Trophoblast cell (in vitro differentiated cells and primary cell): Measurements from ENCODE around the gene S100A13.

ENCODE experiments used
- DNase-seq, 2 donors: peaks; one replicate each; pipeline ENCODE4 v3.0.0-alpha.2; 2016
- H2AFZ ChIP-seq: 2 replicates; pipeline ENCODE4 v1.6.1; 2013; ENCODE audit warnings: low read length, moderate library complexity, mild to moderate bottlenecking; ENCODE audit not compliant: insufficient read depth, poor library complexity
- H2AK5ac ChIP-seq: 2 replicates; pipeline ENCODE4 v1.6.1; 2013; ENCODE audit warnings: mild to moderate bottlenecking, low read length
- H2BK120ac ChIP-seq: 2 replicates; pipeline ENCODE4 v1.6.1; 2013; ENCODE audit warnings: low read length, mild to moderate bottlenecking, moderate library complexity; ENCODE audit not compliant: insufficient read depth, poor library complexity
- H2BK12ac ChIP-seq: 2 replicates; pipeline ENCODE4 v1.6.1; 2013; ENCODE audit warnings: mild to moderate bottlenecking, low read length, moderate library complexity
- H2BK5ac ChIP-seq: 2 replicates; pipeline ENCODE4 v1.6.1; 2013; ENCODE audit warnings: low read length, low read depth, moderate library complexity, mild to moderate bottlenecking; ENCODE audit not compliant: poor library complexity
- H3K14ac ChIP-seq: 2 replicates; pipeline ENCODE4 v1.6.1; 2013; ENCODE audit warnings: mild to moderate bottlenecking, low read length
- H3K18ac ChIP-seq: 2 replicates; pipeline ENCODE4 v1.6.1; 2013; ENCODE audit warnings: mild to moderate bottlenecking, low read length
- H3K23ac ChIP-seq: 2 replicates; pipeline ENCODE4 v1.6.1; 2013; ENCODE audit warnings: low read length
- H3K27ac ChIP-seq: 2 replicates; pipeline ENCODE4 v1.5.1; 2013; ENCODE audit warnings: low read depth, mild to moderate bottlenecking, inconsistent platforms, low read length, moderate library complexity
- H3K27me3 ChIP-seq: 2 replicates; pipeline ENCODE4 v1.6.1; 2013; ENCODE audit warnings: inconsistent platforms, mild to moderate bottlenecking, low read length, moderate library complexity; ENCODE audit not compliant: insufficient read depth
- H3K36me3 ChIP-seq, 2 experiments: 1 replicate in 1 of 2; 2 replicates in 1 of 2; pipeline ENCODE4 v1.6.1; 2013; ENCODE audit warnings: low read length in 2 of 2, mild to moderate bottlenecking in 2 of 2, moderate library complexity in 1 of 2; ENCODE audit not compliant: insufficient read depth in 2 of 2, control insufficient read depth in 1 of 2
- H3K4ac ChIP-seq: 2 replicates; pipeline ENCODE4 v1.6.1; 2013; ENCODE audit warnings: low read depth, mild to moderate bottlenecking, low read length, moderate library complexity
- H3K4me1 ChIP-seq, 2 experiments: 1 replicate in 1 of 2; 2 replicates in 1 of 2; pipeline ENCODE4 v1.6.1; 2013; ENCODE audit warnings: low read length in 2 of 2, mild to moderate bottlenecking in 2 of 2, moderate library complexity in 1 of 2; ENCODE audit not compliant: insufficient read depth in 2 of 2, control insufficient read depth in 1 of 2
- H3K4me2 ChIP-seq: 2 replicates; pipeline ENCODE4 v1.6.1; 2013; ENCODE audit warnings: inconsistent platforms, mild to moderate bottlenecking, low read length, moderate library complexity
- H3K4me3 ChIP-seq: 2 replicates; pipeline ENCODE4 v1.5.1; 2013; ENCODE audit warnings: mild to moderate bottlenecking, low read depth, low read length, inconsistent platforms
- H3K79me1 ChIP-seq: one replicate; pipeline ENCODE4 v1.6.1; 2013; ENCODE audit warnings: low read length
- H3K79me2 ChIP-seq: 2 replicates; pipeline ENCODE4 v1.6.1; 2013; ENCODE audit warnings: low read length, mild to moderate bottlenecking; ENCODE audit not compliant: control insufficient read depth, insufficient read depth, poor library complexity
- H3K9ac ChIP-seq: 2 replicates; pipeline ENCODE4 v1.6.1; 2013; ENCODE audit warnings: mild to moderate bottlenecking, low read length
- H3K9me3 ChIP-seq: 2 replicates; pipeline ENCODE4 v1.6.1; 2013; ENCODE audit warnings: low read depth, mild to moderate bottlenecking, control low read depth, inconsistent platforms, low read length; ENCODE audit not compliant: insufficient read depth
- H4K12ac ChIP-seq: 2 replicates; pipeline ENCODE4 v1.6.1; 2013; ENCODE audit warnings: low read depth, mild to moderate bottlenecking, low read length, moderate library complexity
- H4K8ac ChIP-seq: 2 replicates; pipeline ENCODE4 v1.6.1; 2013; ENCODE audit warnings: low read depth, mild to moderate bottlenecking, low read length, moderate library complexity
- H4K91ac ChIP-seq: one replicate; pipeline ENCODE4 v1.6.1; 2013; ENCODE audit warnings: low read depth, mild to moderate bottlenecking, low read length, moderate library complexity
- WGBS: extraction: QIAGEN DNeasy Blood & Tissue Kit; methylation state at CpG from one replicate; pipeline ENCODE4 v1.1.7; 2013; ENCODE audit warnings: missing lambda C conversion rate; ENCODE audit not compliant: insufficient read length, insufficient coverage; ENCODE audit errors: extremely low coverage; 5-methylcytosine and 5-hydroxymethylcytosine counted together

S100A13 gene

GRCh38 chr1:153638261-153638660 is 11.0 kb upstream of the S100A13 start:
- Histone ChIP-seq H3K14ac (no peak overlapping the region), H3K9ac (no peak overlapping the region)

GRCh38 chr1:153636312-153636711 is 9.0 kb upstream of the S100A13 start:
- H3K9ac ChIP-seq: no peak overlapping the region
- no peak overlapping the region for H2BK120ac ChIP-seq
- H3K14ac ChIP-seq: no peak overlapping the region
- H3K9me3 ChIP-seq: peaks cover 4% of the 10 kb centered on the region
- H2AFZ ChIP-seq: no peak overlapping the region
- peaks cover 4% of the 10 kb centered on the region for H3K79me1 ChIP-seq
- no peak overlapping the region for H3K4me3 ChIP-seq
- H4K12ac ChIP-seq: no peak overlapping the region
- DNase-seq: no peak
- no peak overlapping the region for H2BK5ac ChIP-seq
- no peak overlapping the region for H4K8ac ChIP-seq
- no peak overlapping the region for H3K4me2 ChIP-seq
- H2AK5ac ChIP-seq: no peak overlapping the region
- H4K91ac ChIP-seq: no peak overlapping the region
- no peak overlapping the region for H3K27ac ChIP-seq
- H3K4ac ChIP-seq: peak overlapping the region; percentile 81
- no peak overlapping the region for H3K23ac ChIP-seq
- no peaks in the 10 kb centered on the region for H3K27me3 ChIP-seq
- H3K4me1 ChIP-seq: peaks cover 3 to 5% of the 10 kb centered on the region in 2 experiments
- peaks cover 37 to 45% of the 10 kb centered on the region in 2 experiments for H3K36me3 ChIP-seq
- no CpG with 5 or more reads among the region's 9 CpGs for WGBS
- peaks cover 12% of the 10 kb centered on the region for H3K79me2 ChIP-seq
- H2BK12ac ChIP-seq: no peak overlapping the region
- no peak overlapping the region for H3K18ac ChIP-seq

More at GRCh38 chr1:153638261-153638660, 11.0 kb upstream of the S100A13 start:
- H2AK5ac ChIP-seq: no peak overlapping the region
- H4K8ac ChIP-seq: no peak overlapping the region
- H3K27ac ChIP-seq: no peak overlapping the region
- no peak overlapping the region for H4K91ac ChIP-seq
- H3K79me1 ChIP-seq: peaks cover 4% of the 10 kb centered on the region
- H3K4me2 ChIP-seq: no peak overlapping the region
- peaks cover 4% of the 10 kb centered on the region for H3K9me3 ChIP-seq
- no peak overlapping the region for H2BK12ac ChIP-seq
- peaks cover 3 to 5% of the 10 kb centered on the region in 2 experiments for H3K4me1 ChIP-seq
- H4K12ac ChIP-seq: no peak overlapping the region
- H3K4ac ChIP-seq: no peak overlapping the region
- H2AFZ ChIP-seq: no peak overlapping the region
- DNase-seq: no peak
- no peak overlapping the region for H3K18ac ChIP-seq
- no CpG with 5 or more reads among the region's 6 CpGs for WGBS
- no peak overlapping the region for H2BK5ac ChIP-seq
- no peak overlapping the region for H2BK120ac ChIP-seq
- no peak overlapping the region for H3K23ac ChIP-seq
- peaks cover 44 to 57% of the 10 kb centered on the region in 2 experiments for H3K36me3 ChIP-seq
- no peaks in the 10 kb centered on the region for H3K27me3 ChIP-seq
- no peak overlapping the region for H3K4me3 ChIP-seq
- peaks cover 12% of the 10 kb centered on the region for H3K79me2 ChIP-seq

GRCh38 chr1:153635872-153636271 is 8.6 kb upstream of the S100A13 start:
- peaks cover 4% of the 10 kb centered on the region for H3K9me3 ChIP-seq
- H2BK5ac ChIP-seq: no peak overlapping the region
- H3K4me2 ChIP-seq: no peak overlapping the region
- no peak overlapping the region for H2AK5ac ChIP-seq
- no peak overlapping the region for H3K9ac ChIP-seq
- H4K12ac ChIP-seq: no peak overlapping the region
- no peak overlapping the region for H3K23ac ChIP-seq
- H3K4me1 ChIP-seq: peaks cover 3 to 5% of the 10 kb centered on the region in 2 experiments
- no peak overlapping the region for H2BK120ac ChIP-seq
- no peak overlapping the region for H3K18ac ChIP-seq
- H3K79me1 ChIP-seq: peaks cover 4% of the 10 kb centered on the region
- peaks cover 12% of the 10 kb centered on the region for H3K79me2 ChIP-seq
- no peak overlapping the region for H2BK12ac ChIP-seq
- no CpG with 5 or more reads among the region's 7 CpGs for WGBS
- no peak overlapping the region for H3K4me3 ChIP-seq
- H3K27me3 ChIP-seq: no peaks in the 10 kb centered on the region
- no peak overlapping the region for H3K14ac ChIP-seq
- no peak overlapping the region for H3K27ac ChIP-seq
- no peak overlapping the region for H4K8ac ChIP-seq
- no peak overlapping the region for H4K91ac ChIP-seq
- peaks cover 37 to 42% of the 10 kb centered on the region in 2 experiments for H3K36me3 ChIP-seq
- no peak for DNase-seq
- no peak overlapping the region for H2AFZ ChIP-seq
- H3K4ac ChIP-seq: peak overlapping the region; percentile 81

DNA sequence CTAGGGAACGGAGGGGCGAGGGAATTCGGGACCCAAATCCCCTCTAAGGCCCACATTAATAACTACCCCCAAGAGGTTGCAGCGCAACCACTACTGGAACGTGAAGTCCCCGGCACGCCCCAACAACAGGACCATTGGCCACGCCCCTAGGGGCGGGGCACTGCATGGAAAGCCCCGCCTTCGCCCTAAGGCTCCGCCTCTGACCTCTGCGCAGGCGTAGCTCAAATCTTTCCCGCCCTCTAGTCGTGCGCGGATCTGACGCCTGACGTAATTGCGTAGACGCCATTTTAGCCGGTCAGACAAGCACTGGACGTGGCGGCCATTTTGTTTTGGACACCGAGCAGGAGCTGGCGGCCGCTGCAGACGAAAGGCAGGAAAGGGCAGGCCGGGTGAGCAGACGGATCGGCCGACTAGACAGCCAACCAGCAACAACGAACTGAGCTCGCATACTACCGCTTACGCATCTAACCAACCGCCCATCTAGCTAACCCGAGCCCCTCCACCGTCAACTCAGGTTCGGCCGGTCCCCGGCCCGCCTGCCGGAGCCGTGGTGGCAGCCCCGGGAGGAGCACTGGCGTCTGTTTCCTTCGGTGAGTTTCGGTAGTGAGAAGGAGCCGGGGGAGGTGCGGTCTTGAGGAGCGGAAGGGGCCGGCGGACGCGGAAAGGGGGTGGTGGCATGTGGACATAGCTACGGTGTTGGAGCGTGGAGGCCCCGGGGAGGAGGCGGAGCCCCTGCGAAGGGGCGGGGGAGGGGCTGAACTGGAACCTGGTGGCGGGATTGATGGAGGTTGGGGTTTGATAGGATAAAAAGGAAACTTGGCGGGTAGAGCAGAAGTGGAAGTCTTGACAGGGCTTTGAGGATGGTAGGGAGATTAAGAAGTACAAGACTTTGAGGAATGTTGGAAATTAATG is 6.7 kb upstream of the S100A13 start, which contains the start of gene CHTOP:
Gene CHTOP (plus strand): TSS at position 313 of the 912 bp plus-strand sequence. CDS start 2,523 bp downstream, outside the sequence.
- Histone ChIP-seq H3K9me3 (peaks cover 4% of the 10 kb centered on the region), H2BK12ac (peak within 1 kb of the TSS; percentile 42), H3K27ac (peak within 1 kb of the TSS; percentile 99), H2BK5ac (peak within 1 kb of the TSS; percentile 100), H3K79me2 (peaks cover 12% of the 10 kb centered on the region), H3K36me3 (peaks cover 22 to 25% of the 10 kb centered on the region in 2 experiments), H3K4ac (peak within 1 kb of the TSS; percentile 99), H2BK120ac (peak within 1 kb of the TSS; percentile 100), H3K4me1 (peaks cover 7 to 8% of the 10 kb centered on the region in 2 experiments), H3K79me1 (peaks cover 4% of the 10 kb centered on the region), H4K8ac (peak within 1 kb of the TSS; percentile 100), H4K12ac (peak within 1 kb of the TSS; percentile 100), H3K4me2 (peak within 1 kb of the TSS; percentile 75), H3K4me3 (peak within 1 kb of the TSS; percentile 90), H3K23ac (no peak within 1 kb of the TSS), H4K91ac (peak within 1 kb of the TSS; percentile 100), H3K18ac (peak within 1 kb of the TSS; percentile 100), H2AFZ (peak within 1 kb of the TSS; percentile 98), H2AK5ac (peak within 1 kb of the TSS; percentile 100), H3K9ac (peak within 1 kb of the TSS; percentile 98), H3K27me3 (no peaks in the 10 kb centered on the region), H3K14ac (peak within 1 kb of the TSS; percentile 100)
- peak; percentile 98 to 100 for DNase-seq
- no CpG with 5 or more reads among the region's 65 CpGs for WGBS
